HG03520 (cell line): ENCODE results near the gene RPGRIP1.
A peak's percentile ranks its signal among the peaks of the same experiment; 100 is the strongest.
"Not testable (repeated sequence)": the region's sequence is repeated elsewhere in the genome, so short reads cannot be mapped to it uniquely, and the experiment has no call there.

Experiments used
- ATAC-seq: cut with Tn5 transposase; IDR thresholded peaks from one replicate; pipeline ENCODE4 v1.9.1; 2021; ENCODE audit warnings: mild to moderate bottlenecking, moderate library complexity; ENCODE audit not compliant: unreplicated experiment

The RPGRIP1 gene

GRCh38 chr14:21299562-21300130 is 19.8 kb downstream of the RPGRIP1 start:
- ATAC-seq = no peak

- no peak for ATAC-seq
Measured at GRCh38 chr14:21300892-21301291, 21.0 kb downstream of the RPGRIP1 start.

- no peak for ATAC-seq
Measured at GRCh38 chr14:21302013-21302835, 22.3 kb downstream of the RPGRIP1 start.

GRCh38 chr14:21302836-21303140 is 22.9 kb downstream of the RPGRIP1 start:
- ATAC-seq = not testable (repeated sequence)

- ATAC-seq = no peak
Measured at GRCh38 chr14:21307637-21308036, 27.8 kb downstream of the RPGRIP1 start.

- ATAC-seq = peak; percentile 32
Measured at GRCh38 chr14:21308132-21308478, 28.2 kb downstream of the RPGRIP1 start.

GRCh38 chr14:21308479-21309237 is 28.8 kb downstream of the RPGRIP1 start:
- ATAC-seq = peak; percentile 82

- no peak for ATAC-seq
Measured at GRCh38 chr14:21309238-21309636, 29.4 kb downstream of the RPGRIP1 start.

GRCh38 chr14:21309956-21310355 is 30.1 kb downstream of the RPGRIP1 start:
- ATAC-seq = no peak

- no peak for ATAC-seq
Measured at GRCh38 chr14:21311614-21312013, 31.7 kb downstream of the RPGRIP1 start.

- ATAC-seq = no peak
Measured at GRCh38 chr14:21313512-21313911, 33.6 kb downstream of the RPGRIP1 start.

GRCh38 chr14:21317398-21317797 is 37.5 kb downstream of the RPGRIP1 start:
- no peak for ATAC-seq

GRCh38 chr14:21320913-21321312 is 41.0 kb downstream of the RPGRIP1 start:
- no peak for ATAC-seq

- ATAC-seq = no peak
Measured at GRCh38 chr14:21322716-21323115, 42.8 kb downstream of the RPGRIP1 start.

- no peak for ATAC-seq
Measured at GRCh38 chr14:21326972-21327371, 47.1 kb downstream of the RPGRIP1 start.
